ENCODE data around the gene SEMA4D. TPM values are rescaled to one million over a fixed set of nuclear protein-coding genes. Genes with fewer than 3 reads are reported as not detected.

SEMA4D gene
- total and polyA plus RNA-seq, 2 of the 13 experiments (the other 11 are each of a cell fraction or from before 2014, with no cell fraction given): 0.13 to 0.16 TPM

DNA sequence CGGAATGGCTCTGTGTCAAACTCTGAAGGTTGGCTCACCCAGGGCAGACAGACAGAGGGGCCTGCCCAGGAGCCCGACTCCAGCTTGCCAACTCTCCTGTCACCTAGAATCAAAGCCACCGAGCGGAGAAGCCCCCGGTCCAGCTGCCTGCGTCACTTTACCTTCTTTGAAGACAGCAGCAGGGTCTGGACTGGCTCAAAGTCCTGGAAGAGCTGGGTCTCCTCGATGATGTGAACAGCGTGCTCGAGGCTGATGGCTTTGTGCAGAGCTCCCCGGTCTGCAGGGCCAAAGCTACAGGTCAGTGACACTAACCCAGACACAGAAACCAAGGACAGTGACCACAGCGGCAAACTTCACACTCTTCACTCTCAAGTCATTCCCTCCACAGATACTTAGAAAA, 111.7 kb downstream of the SEMA4D start (continued):
- TF ChIP-seq IRF1 (CRISPR knock-in tag; IDR thresholded peaks at IDR 0.05; ENCODE audit: low read depth) (no peak), ZNF556 (CRISPR knock-in tag; IDR thresholded peaks at IDR 0.05; ENCODE audit: borderline replicate concordance) (no peak), GLI4 (CRISPR knock-in tag; IDR thresholded peaks at IDR 0.05; ENCODE audit: borderline replicate concordance) (no peak), ZNF18 (CRISPR knock-in tag; IDR thresholded peaks at IDR 0.05; ENCODE audit: insufficient replicate concordance) (no peak), SNAPC2 (CRISPR knock-in tag; IDR thresholded peaks at IDR 0.05) (no peak), MTA3 (CRISPR knock-in tag; IDR thresholded peaks at IDR 0.05) (no peak), MEIS2 (CRISPR knock-in tag; IDR thresholded peaks at IDR 0.05) (no peak), FOXA3 (CRISPR knock-in tag; IDR thresholded peaks at IDR 0.05) (no peak), MED1 (CRISPR knock-in tag; IDR thresholded peaks at IDR 0.05) (no peak)
- TF ChIP-seq, protein P1, sequence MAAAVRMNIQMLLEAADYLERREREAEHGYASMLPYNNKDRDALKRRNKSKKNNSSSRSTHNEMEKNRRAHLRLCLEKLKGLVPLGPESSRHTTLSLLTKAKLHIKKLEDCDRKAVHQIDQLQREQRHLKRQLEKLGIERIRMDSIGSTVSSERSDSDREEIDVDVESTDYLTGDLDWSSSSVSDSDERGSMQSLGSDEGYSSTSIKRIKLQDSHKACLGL (CRISPR knock-in tag; IDR thresholded peaks at IDR 0.05): no peak

DNA sequence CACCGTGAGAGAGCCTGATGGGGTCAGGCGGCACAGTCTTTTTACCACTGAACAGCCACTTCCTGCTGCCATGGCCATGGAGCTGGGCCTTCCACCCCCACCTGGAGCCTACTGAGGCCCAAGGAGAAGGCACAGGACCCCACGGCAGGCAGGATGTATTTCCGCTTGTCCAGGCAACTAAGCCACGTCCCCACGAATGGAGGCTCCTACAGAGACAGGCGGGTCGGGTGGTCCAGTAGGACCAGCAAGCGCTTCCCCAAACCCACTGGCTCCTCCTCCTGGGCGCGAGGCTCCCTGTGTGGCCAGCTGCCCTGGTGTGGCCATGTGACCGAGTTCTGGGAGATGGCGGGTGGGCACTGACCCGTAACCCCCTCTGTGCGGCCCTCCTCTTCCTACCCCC, 113.1 kb downstream of the SEMA4D start:
- peaks cover 19% of the 10 kb centered on the region for H3K4me1 ChIP-seq (ENCODE audit: insufficient read depth, low read length)
- ATAC-seq: no peak
- H4K20me1 ChIP-seq (ENCODE audit: insufficient read depth, low read length): no peaks in the 10 kb centered on the region
- no peak overlapping the region for H3K4me2 ChIP-seq (ENCODE audit: low read depth, low read length)
- BruUV-seq (replicated peaks): no TSS peak
- no peaks in the 10 kb centered on the region for H3K36me3 ChIP-seq (replicated peaks in 1 of 2; ENCODE audit: control insufficient read depth in 1 of 2, insufficient read depth in 2 of 2, low read length in 2 of 2)
- in situ Hi-C loops (cut with HindIII; ENCODE audit: extremely low pct_ligation_motif_present, low pct_unique_long_range_greater_than_20kb): no loop called here
- no peaks in the 10 kb centered on the region for H3K79me2 ChIP-seq (ENCODE audit: insufficient read depth, low read length)
- H3K27ac ChIP-seq (ENCODE audit: extremely low read length, insufficient read depth, low read length): no peak overlapping the region
- TF ChIP-seq SP1 (IDR thresholded peaks at IDR 0.05) (no peak), SP1 (CRISPR knock-in tag; IDR thresholded peaks at IDR 0.05) (no peak), STAT6 (CRISPR knock-in tag; IDR thresholded peaks at IDR 0.05; ENCODE audit: borderline replicate concordance) (no peak), ZFP36L2 (CRISPR knock-in tag; IDR thresholded peaks at IDR 0.05) (no peak), PAWR (CRISPR knock-in tag; IDR thresholded peaks at IDR 0.05; ENCODE audit: borderline replicate concordance) (no peak), ELF4 (CRISPR knock-in tag; IDR thresholded peaks at IDR 0.05; ENCODE audit: borderline replicate concordance) (no peak), ZNF124 (CRISPR knock-in tag; IDR thresholded peaks at IDR 0.05) (no peak)
- no peak for DNase-seq (ENCODE audit: low spot score)
- no peak overlapping the region for H3K4me3 ChIP-seq (replicated peaks in 1 of 3; ENCODE audit: insufficient read depth in 1 of 3, low read depth in 2 of 3, low read length in 3 of 3)
- FAIRE-seq: no peak
- 90% methylated on average over 6 of the region's 15 CpGs for WGBS (ENCODE audit: low lambda C conversion rate)
- ChIA-PET POLR2A (no interaction called here), CTCF (ENCODE audit: low intra/inter-chr PET ratio, low total read pairs) (no interaction called here)
- H3K9ac ChIP-seq (ENCODE audit: insufficient read depth, low read depth, low read length): no peak overlapping the region
- peaks cover 0 to 1% of the 10 kb centered on the region in 2 experiments; a peak in 2 of 5 replicates for H3K27me3 ChIP-seq (ENCODE audit: control insufficient read depth in 1 of 2, insufficient read depth in 2 of 2, low read length in 2 of 2)
- H3K9me3 ChIP-seq (ENCODE audit: low read length): no peaks in the 10 kb centered on the region
- intact Hi-C loops (cut with micrococcal nuclease; ENCODE audit: unreplicated experiment): no loop called here
- H2AFZ ChIP-seq (ENCODE audit: low read length): no peak overlapping the region
